Left lung (tissue), 10 donors: ENCODE results near the gene CFAP100. TPM values are rescaled to one million over a fixed set of nuclear protein-coding genes. Genes with fewer than 3 reads are reported as not detected.

Experiments used
- ATAC-seq: fragments of 200-7000 bp; cut with Tn5 transposase; one replicate; pipeline ENCODE4 v1.9.1; 2020; ENCODE audit warnings: moderate library complexity
- DNase-seq, 4 donors: peaks; one replicate each; pipeline ENCODE4 v3.0.0-alpha.2; 2013 to 2020
- H3K27ac ChIP-seq, 2 donors: fragments of 200-600 bp; sonication (generic) in 1 of 2; one replicate each; pipeline versions ENCODE4 v1.5.0 to v1.8.0; 2020 to 2021
- H3K27me3 ChIP-seq, 2 donors: fragments of 200-600 bp; sonication (generic) in 1 of 2; one replicate each; pipeline versions ENCODE4 v1.5.0 to v1.8.0; 2020 to 2021
- H3K36me3 ChIP-seq, 2 donors: fragments of 200-600 bp; sonication (generic) in 1 of 2; one replicate each; pipeline versions ENCODE4 v1.5.0 to v1.8.0; 2020 to 2021
- H3K4me1 ChIP-seq, 2 donors: fragments of 200-600 bp; one replicate each; pipeline ENCODE4 v1.8.0; 2021
- H3K4me3 ChIP-seq, 2 donors: fragments of 200-600 bp; sonication (generic) in 1 of 2; one replicate each; pipeline versions ENCODE4 v1.5.0 to v1.8.0; 2020 to 2021; ENCODE audit warnings: mild to moderate bottlenecking in 1 of 2
- H3K9me3 ChIP-seq, 2 donors: fragments of 200-600 bp; sonication (generic) in 1 of 2; one replicate each; pipeline versions ENCODE4 v1.5.0 to v1.8.0; 2020 to 2021
- intact Hi-C, 2 donors: fragments of 100-400 bp; cut with DNase I; formaldehyde crosslinking; loops; one replicate each; pipeline versions ENCODE4 v1.11.2 to v1.14.2; 2022
- polyA plus RNA-seq, 6 donors: library from polyadenylated mRNA; unstranded; fragments of 120-200 nt; gene quantifications; one replicate each; pipeline ENCODE4 v1.2.1, GENCODE V29; 2013; ENCODE audit not compliant: insufficient read length in 6 of 6
- total RNA-seq, 2 donors: library from RNA; stranded (reverse); fragmentation: NEBNext Ultra II Directional; extraction: Animal tissue kit (Norgen Biotek cat#: 25700); gene quantifications; one replicate each; pipeline ENCODE4 v1.2.1, GENCODE V29; 2021
- TF ChIP-seq, protein P1 (sequence below), 2 donors: fragments of 200-600 bp; sonication (generic) in 1 of 2; IDR thresholded peaks; one replicate each; pipeline versions ENCODE4 v1.5.0 to v1.8.0; 2021; ENCODE audit warnings: antibody characterized with exemption in 2 of 2
- donor health status: DM: no; HTN: yes; CAD: no.
- donor health status: DM: no; HTN: no; CAD: no.

CFAP100 gene
- total and polyA plus RNA-seq, 8 donors = 1.0 to 8.2 (median 6.1) TPM; not detected in 1

DNA sequence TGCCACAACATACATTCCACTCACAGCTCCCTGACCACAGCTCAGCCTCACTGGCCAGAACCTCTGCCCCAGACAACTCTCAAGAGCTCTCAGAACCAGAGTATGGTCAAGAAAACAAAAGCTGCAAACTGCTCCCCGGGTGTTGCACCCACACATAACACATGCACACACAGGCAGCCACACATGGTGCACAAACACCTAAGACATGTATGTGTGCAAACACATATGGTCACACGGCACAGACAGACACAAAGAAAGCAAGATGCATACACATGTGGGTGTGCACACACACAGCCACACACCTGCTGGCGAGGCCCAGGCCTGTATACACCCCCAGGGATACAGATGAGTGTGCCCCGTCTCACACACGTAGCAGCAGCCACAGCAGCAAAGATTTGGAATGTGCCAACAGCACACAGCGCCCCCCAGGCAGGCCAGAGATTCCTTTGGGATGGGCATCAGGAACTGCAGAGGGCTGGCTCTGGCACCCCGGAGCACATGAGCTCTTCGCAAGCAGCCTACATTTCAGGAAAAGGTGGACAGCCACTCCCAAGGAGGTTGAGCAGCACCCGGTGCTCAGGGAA lies 44.1 kb upstream of the CFAP100 start:
- Histone ChIP-seq H3K36me3 (peaks cover 0 to 19% of the 10 kb centered on the region in 2 donors), H3K27me3 (peaks cover 0 to 19% of the 10 kb centered on the region in 2 donors), H3K27ac (no peak overlapping the region), H3K4me1 (peaks cover 18 to 33% of the 10 kb centered on the region in 2 donors), H3K9me3 (no peaks in the 10 kb centered on the region), H3K4me3 (no peak overlapping the region)
- intact Hi-C loops = no loop called here
- ATAC-seq (peak; percentile 7), DNase-seq (peak in 2 of 4 donors; percentile 27 to 54)
- TF ChIP-seq, protein P1, sequence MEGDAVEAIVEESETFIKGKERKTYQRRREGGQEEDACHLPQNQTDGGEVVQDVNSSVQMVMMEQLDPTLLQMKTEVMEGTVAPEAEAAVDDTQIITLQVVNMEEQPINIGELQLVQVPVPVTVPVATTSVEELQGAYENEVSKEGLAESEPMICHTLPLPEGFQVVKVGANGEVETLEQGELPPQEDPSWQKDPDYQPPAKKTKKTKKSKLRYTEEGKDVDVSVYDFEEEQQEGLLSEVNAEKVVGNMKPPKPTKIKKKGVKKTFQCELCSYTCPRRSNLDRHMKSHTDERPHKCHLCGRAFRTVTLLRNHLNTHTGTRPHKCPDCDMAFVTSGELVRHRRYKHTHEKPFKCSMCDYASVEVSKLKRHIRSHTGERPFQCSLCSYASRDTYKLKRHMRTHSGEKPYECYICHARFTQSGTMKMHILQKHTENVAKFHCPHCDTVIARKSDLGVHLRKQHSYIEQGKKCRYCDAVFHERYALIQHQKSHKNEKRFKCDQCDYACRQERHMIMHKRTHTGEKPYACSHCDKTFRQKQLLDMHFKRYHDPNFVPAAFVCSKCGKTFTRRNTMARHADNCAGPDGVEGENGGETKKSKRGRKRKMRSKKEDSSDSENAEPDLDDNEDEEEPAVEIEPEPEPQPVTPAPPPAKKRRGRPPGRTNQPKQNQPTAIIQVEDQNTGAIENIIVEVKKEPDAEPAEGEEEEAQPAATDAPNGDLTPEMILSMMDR (IDR thresholded peaks at IDR 0.05) = no peak

DNA sequence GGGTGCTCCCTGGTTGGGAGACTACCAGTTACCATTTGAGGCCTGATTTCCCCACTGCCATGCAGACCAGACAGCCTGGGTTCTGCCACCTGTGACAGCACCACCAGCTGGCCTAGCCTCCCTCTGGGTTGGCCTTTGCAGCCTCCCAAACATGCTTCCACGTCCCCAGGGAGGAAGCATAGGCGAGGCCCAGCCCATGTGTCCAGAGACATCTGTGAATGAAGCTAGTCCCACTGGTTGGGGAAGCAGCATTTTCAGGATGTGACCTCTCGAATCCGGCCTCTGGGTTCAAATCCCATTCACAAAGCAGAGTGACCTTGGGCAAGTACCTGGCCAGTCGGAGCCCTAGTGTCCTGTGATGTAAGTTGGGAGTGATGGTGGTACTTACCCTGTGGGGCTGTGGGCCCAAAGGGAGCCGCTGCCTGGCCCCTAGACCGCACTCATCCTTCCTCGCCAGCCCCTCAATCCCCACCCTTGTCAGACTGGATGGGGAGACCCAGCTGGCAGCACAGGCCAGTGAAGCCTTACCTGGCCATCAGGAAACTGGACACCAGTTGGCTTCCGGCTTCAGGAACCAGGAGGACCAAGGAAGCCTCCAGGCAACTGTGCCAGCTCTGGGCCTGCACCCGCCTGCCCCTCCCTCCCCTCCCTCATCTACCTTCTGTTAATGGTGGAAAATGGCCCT lies 43.5 kb upstream of the CFAP100 start:
- TF ChIP-seq, protein P1 (IDR thresholded peaks at IDR 0.05) = no peak
- H3K27ac ChIP-seq = no peak overlapping the region
- ATAC-seq (no peak), DNase-seq (peak in 1 of 4 donors; percentile 22)
- H3K4me1 ChIP-seq = peaks cover 18 to 39% of the 10 kb centered on the region in 2 donors
- no peaks in the 10 kb centered on the region for H3K9me3 ChIP-seq
- peaks cover 0 to 25% of the 10 kb centered on the region in 2 donors for H3K27me3 ChIP-seq
- no peak overlapping the region for H3K4me3 ChIP-seq
- peaks cover 0 to 16% of the 10 kb centered on the region in 2 donors for H3K36me3 ChIP-seq
- intact Hi-C loops = no loop called here

DNA sequence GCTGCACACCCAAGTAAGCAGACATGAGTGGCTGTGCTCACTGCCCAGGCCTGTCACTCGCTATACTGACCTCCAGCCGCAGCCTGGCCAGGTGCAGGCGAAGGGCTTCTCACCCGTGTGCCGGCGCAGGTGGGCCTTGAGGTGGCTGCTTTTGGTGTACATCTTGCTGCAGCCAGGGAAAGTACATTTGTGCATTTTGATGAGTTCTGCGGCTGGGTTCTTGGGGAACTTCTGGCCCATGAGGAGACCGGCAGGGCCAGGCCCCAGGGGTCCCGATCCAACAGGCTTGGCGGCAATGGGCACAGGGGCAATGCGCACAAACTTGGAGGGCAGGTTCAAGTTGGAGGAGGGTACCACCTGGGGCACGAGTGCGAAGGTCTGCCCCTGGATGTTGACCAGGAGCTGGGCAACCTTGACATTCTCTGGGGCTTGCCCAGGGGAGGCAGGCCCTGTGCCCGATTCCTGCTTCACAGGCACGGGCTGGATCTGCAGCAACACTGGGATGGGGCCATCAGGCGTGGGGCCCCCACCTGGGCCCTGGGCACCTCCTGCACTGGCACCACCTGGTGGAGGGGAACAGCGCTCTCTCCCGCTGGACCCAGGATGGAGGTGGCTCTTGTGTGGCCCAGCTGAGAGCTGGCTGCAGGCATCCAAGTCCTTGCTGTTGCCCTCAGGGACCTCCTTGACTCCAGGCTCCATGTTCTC lies 42.8 kb upstream of the CFAP100 start:
- peak overlapping the region in 1 of 2 donors; percentile 18 for H3K27ac ChIP-seq
- peaks cover 0 to 32% of the 10 kb centered on the region in 2 donors for H3K27me3 ChIP-seq
- TF ChIP-seq, protein P1 (IDR thresholded peaks at IDR 0.05) = no peak
- no peak overlapping the region for H3K4me3 ChIP-seq
- DNase-seq (peak in 2 of 4 donors; percentile 26 to 53), ATAC-seq (no peak)
- peaks cover 18 to 46% of the 10 kb centered on the region in 2 donors for H3K4me1 ChIP-seq
- intact Hi-C loops = no loop called here
- no peaks in the 10 kb centered on the region for H3K9me3 ChIP-seq
- H3K36me3 ChIP-seq = peaks cover 0 to 13% of the 10 kb centered on the region in 2 donors

DNA sequence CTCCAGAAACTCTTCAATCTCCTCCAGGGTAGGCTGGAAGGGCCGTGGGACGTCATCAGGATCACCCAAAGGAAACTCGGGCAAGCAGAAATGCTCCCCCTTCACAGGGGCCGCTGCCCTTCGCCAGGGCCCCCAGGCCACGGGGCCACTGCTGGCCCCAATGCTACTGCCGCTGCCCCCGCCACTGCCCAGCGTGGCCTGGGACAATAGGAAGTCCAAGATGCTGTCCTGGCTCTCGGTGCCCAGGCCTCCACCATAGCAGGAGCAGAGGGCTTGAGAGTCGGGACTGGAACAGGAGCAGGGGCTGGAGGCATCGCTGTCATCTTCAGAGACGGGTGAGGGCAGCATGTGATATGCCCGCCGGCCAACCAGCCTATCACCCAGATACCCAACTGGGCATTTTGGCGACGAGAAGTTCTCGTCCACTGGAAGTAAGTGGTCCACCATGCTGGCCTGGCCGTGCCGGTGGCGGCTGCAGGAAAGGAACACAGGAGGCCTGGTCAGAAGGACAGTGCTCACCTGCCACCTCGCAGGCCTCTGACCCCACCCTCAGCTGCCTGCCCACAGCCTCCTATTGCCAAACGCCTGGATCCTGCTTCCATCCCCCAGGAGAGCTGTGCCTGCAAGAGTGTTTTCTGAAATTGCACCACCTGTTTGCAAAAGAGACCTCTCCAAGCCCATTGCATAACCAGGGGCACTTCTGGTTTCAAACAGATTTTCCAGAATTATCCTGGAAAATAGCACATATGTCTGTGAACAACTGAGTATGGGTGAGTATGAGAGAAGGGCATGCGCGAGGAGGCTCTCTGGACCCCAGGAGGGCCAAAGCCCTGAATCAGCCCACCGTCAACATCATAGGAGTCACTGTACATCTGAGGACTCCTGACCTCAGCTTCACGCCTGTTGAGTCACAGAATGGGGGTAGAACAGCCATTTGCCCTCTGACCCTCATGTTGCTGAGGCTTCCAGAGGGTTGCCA lies 41.9 kb upstream of the CFAP100 start:
- peaks cover 0 to 38% of the 10 kb centered on the region in 2 donors for H3K27me3 ChIP-seq
- peaks cover 18 to 50% of the 10 kb centered on the region in 2 donors for H3K4me1 ChIP-seq
- peak overlapping the region; percentile 18 to 56 for H3K27ac ChIP-seq
- peaks cover 0 to 10% of the 10 kb centered on the region in 2 donors for H3K36me3 ChIP-seq
- peak; percentile 30 for ATAC-seq
- H3K9me3 ChIP-seq = no peaks in the 10 kb centered on the region
- intact Hi-C loops = no loop called here
- DNase-seq = peak in 2 of 4 donors; percentile 63 to 81
- TF ChIP-seq, protein P1 (IDR thresholded peaks at IDR 0.05) = no peak
- H3K4me3 ChIP-seq = no peak overlapping the region
